Kidney epithelial cell (primary cell): Measurements from ENCODE around the gene PLEKHD1. TPM values are rescaled to one million over a fixed set of nuclear protein-coding genes. Genes with fewer than 3 reads are reported as not detected.

Source experiments
- DNase-seq: peaks from one replicate; pipeline ENCODE4 v3.0.0-alpha.2; 2010; ENCODE audit warnings: low read depth
- H3K27me3 ChIP-seq: 2 replicates; pipeline ENCODE4 v1.6.0; 2011; ENCODE audit warnings: low read length; ENCODE audit not compliant: control insufficient read depth, insufficient read depth
- H3K36me3 ChIP-seq: 2 replicates; pipeline ENCODE4 v1.5.1; 2011; ENCODE audit warnings: low read length; ENCODE audit not compliant: control insufficient read depth, insufficient read depth
- H3K4me3 ChIP-seq: 2 replicates; pipeline ENCODE4 v1.5.1; 2011; ENCODE audit warnings: low read depth, mild to moderate bottlenecking, control low read depth, low read length
- total RNA-seq: library from RNA; depleted of rRNA; stranded (reverse); fragments of >200 nt; gene quantifications from 2 replicates; pipeline ENCODE4 v1.2.3, GENCODE V29; 2015
- TF ChIP-seq, protein P1 (sequence below): IDR thresholded peaks from 2 replicates; pipeline ENCODE4 v1.5.1; 2011; ENCODE audit warnings: mild to moderate bottlenecking, moderate library complexity, low read length, control low read depth, inconsistent platforms; ENCODE audit not compliant: insufficient read depth, poor library complexity, severe bottlenecking

Gene PLEKHD1
- total RNA-seq, 1 donor from 2014 or later = 0.84 TPM

DNA sequence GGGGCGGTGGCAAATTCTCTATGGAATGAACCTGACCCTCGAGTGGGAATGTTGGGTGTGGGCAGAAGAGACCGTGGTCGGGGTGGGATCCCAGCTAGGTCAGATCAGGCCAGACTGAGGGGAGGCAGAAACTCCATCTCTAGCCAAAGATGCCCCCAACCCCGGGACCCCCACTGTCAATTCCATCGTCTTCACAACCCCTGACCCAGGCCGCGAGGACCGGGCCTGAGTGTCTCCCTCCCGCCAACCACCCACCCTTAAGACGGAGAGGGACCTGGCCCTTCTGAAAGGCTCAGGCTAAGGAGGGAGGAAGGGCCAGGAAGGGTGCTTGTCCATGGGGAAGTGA lies 760 bp downstream of the PLEKHD1 start:
- peaks cover 47% of the 10 kb centered on the region for H3K27me3 ChIP-seq
- TF ChIP-seq, protein P1, sequence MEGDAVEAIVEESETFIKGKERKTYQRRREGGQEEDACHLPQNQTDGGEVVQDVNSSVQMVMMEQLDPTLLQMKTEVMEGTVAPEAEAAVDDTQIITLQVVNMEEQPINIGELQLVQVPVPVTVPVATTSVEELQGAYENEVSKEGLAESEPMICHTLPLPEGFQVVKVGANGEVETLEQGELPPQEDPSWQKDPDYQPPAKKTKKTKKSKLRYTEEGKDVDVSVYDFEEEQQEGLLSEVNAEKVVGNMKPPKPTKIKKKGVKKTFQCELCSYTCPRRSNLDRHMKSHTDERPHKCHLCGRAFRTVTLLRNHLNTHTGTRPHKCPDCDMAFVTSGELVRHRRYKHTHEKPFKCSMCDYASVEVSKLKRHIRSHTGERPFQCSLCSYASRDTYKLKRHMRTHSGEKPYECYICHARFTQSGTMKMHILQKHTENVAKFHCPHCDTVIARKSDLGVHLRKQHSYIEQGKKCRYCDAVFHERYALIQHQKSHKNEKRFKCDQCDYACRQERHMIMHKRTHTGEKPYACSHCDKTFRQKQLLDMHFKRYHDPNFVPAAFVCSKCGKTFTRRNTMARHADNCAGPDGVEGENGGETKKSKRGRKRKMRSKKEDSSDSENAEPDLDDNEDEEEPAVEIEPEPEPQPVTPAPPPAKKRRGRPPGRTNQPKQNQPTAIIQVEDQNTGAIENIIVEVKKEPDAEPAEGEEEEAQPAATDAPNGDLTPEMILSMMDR = no peak
- H3K36me3 ChIP-seq = no peaks in the 10 kb centered on the region
- no peak for DNase-seq
- H3K4me3 ChIP-seq = no peak overlapping the region

DNA sequence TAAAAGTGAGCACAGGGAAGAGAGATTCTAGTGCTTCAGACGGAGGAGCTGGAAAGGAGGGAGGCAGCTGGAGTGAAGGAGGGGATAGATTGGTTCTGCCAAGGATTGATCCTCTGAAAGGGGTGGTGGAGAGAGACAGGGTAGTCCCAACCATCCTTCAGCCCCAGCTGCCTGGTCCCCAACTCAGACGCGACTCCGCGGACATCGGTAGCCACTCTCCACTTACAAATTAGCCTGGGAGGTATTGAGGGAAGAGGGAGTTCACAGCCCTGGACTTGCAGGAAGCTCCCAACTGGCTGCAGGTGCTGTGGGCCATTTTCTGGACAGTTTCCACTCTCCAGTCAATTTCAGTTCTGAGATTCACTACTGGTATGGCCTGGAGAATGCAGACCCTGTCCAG lies 1.2 kb downstream of the PLEKHD1 start:
- H3K27me3 ChIP-seq = peaks cover 47% of the 10 kb centered on the region
- no peaks in the 10 kb centered on the region for H3K36me3 ChIP-seq
- TF ChIP-seq, protein P1 = no peak
- no peak overlapping the region for H3K4me3 ChIP-seq
- DNase-seq = no peak

DNA sequence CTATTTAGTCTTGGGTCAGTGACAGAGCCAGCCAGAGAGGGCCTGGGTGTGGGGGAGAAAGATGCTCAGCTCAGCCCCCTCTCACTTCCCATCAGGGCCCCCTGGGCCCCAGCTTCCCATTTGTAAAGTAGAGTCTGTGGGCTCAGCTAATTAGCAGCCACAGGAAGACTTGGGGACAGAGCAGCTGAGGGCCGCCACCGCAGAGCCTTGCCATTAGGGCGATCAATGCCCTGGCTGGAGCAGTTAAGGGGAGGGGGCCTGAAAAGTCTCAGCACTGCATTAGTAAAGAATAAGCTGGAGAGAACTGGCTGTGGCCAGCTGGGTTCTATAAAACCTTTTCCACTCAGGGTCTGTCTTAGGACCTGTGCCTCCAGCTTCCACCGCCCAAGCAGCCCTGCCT lies 2.7 kb downstream of the PLEKHD1 start:
- Histone ChIP-seq H3K4me3 (no peak overlapping the region), H3K36me3 (no peaks in the 10 kb centered on the region), H3K27me3 (peaks cover 50% of the 10 kb centered on the region)
- no peak for DNase-seq
- TF ChIP-seq, protein P1 = no peak

DNA sequence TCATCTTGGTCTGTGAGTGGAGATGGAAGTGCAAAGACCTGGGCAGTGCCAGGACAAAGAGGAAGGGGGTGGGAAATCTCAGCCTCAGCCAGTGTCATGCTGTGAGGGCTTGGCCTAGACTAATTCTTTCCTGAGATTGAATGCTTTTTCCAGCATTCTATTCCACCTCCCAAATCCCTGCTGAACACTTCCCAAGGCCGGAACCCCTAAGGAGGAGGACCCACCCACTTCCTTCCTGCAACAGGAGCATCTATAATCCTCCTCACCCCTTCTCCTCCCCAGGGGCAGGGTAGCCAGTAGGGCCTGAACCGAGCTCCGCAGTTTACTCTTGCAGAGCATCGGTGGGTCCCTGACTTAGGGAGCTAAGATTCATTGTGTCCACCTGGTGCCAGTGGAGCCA lies 3.2 kb downstream of the PLEKHD1 start:
- Histone ChIP-seq H3K36me3 (no peaks in the 10 kb centered on the region), H3K4me3 (no peak overlapping the region), H3K27me3 (peaks cover 50% of the 10 kb centered on the region)
- TF ChIP-seq, protein P1 = no peak
- DNase-seq = no peak

DNA sequence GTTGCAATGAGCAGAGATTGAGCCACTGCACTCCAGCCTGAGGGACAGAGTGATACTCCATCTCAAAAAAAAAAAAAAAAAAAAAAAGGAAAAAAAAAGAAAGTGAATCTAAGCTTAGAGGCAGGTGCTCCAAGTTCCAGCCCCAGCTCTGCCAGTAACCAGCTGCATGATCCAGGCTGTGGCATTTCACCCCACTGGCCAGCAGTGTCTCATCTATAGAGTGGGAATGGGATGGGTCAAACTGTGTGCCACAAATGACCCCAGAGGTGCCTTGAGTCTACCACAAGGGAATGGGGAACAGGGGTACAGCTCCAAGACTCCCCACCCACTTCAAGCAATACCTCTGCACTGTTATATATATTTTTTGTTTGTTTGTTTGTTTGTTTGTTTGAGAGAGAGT lies 5.0 kb downstream of the PLEKHD1 start:
- no peak for DNase-seq
- Histone ChIP-seq H3K27me3 (peaks cover 39% of the 10 kb centered on the region), H3K36me3 (no peaks in the 10 kb centered on the region), H3K4me3 (no peak overlapping the region)
- TF ChIP-seq, protein P1 = no peak

DNA sequence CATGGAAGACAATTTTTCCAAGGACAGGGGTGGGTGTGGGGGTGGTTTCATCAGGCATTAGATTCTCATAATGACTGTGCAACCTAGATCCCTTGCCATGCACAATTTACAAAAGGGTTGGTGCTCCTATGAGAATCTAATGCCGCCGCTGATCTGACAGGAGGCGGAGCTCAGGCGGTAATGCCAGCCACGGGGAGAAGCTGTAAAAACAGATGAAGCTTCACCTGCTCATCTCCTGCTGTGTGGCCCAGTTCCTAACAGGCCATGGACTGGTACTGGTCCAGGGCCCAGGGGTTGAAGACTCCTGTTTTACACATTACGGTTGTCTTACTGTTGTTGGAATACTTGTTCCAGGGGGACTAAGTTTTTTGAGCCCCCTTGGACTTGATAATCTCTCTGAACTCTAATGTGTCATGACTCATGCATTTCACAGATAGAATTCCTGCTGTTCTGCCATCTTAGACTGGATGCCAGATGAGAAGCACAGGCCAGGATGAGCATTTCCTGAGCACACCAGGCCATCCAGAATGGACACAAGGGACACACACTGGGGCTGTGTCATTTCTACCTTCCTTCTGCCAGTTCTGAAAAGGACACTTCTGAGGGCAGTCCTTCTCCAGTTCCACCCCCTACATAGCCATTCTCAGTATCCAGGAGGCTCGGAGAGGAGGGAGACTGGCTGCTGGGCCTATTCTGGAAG lies 5.8 kb downstream of the PLEKHD1 start:
- TF ChIP-seq, protein P1 = no peak
- H3K4me3 ChIP-seq = no peak overlapping the region
- H3K36me3 ChIP-seq = no peaks in the 10 kb centered on the region
- H3K27me3 ChIP-seq = peaks cover 33% of the 10 kb centered on the region
- DNase-seq = no peak
